ENCODE measurements around the gene MBL2. TPM values are rescaled to one million over a fixed set of nuclear protein-coding genes. Genes with fewer than 3 reads are reported as not detected.

The MBL2 gene
- total RNA-seq, 3 donors from 2014 or later, result not detected

- no peak for DNase-seq (ENCODE audit: low spot score in 2 of 2)
- H3K4me3 ChIP-seq, result no peak overlapping the region
- H3K27me3 ChIP-seq, result no peaks in the 10 kb centered on the region
- no peaks in the 10 kb centered on the region for H3K36me3 ChIP-seq
- H3K9me3 ChIP-seq, result no peaks in the 10 kb centered on the region
- no peaks in the 10 kb centered on the region for H3K4me1 ChIP-seq
- TF ChIP-seq POLR2A (IDR thresholded peaks at IDR 0.05) (no peak), POLR2AphosphoS5 (IDR thresholded peaks at IDR 0.05) (no peak), CTCF (IDR thresholded peaks at IDR 0.05) (no peak)
- H3K27ac ChIP-seq, result no peak overlapping the region
- intact Hi-C loops (cut with DNase I; ENCODE audit: low total_unique reads), result loop anchor here (5.0 kb wide), 1 partner anchor 1818 kb away; no protein-coding TSS in a partner anchor
These were observed 22.0 kb downstream of the MBL2 start for GRCh38 chr10:52750629-52751028.

- Histone ChIP-seq H3K9me3 (no peaks in the 10 kb centered on the region), H3K4me3 (no peak overlapping the region), H3K36me3 (no peaks in the 10 kb centered on the region), H3K27me3 (no peaks in the 10 kb centered on the region), H3K27ac (no peak overlapping the region), H3K4me1 (no peaks in the 10 kb centered on the region)
- no peak for TF ChIP-seq POLR2AphosphoS5 (IDR thresholded peaks at IDR 0.05)
- TF ChIP-seq CTCF (IDR thresholded peaks at IDR 0.05), result no peak
- TF ChIP-seq POLR2A (IDR thresholded peaks at IDR 0.05), result no peak
- no peak for DNase-seq (ENCODE audit: low spot score in 2 of 2)
- intact Hi-C loops (cut with DNase I; ENCODE audit: low total_unique reads), result no loop called here
These were observed 24.9 kb downstream of the MBL2 start for GRCh38 chr10:52747694-52748093.

- Histone ChIP-seq H3K4me1 (no peaks in the 10 kb centered on the region), H3K9me3 (no peaks in the 10 kb centered on the region), H3K27ac (no peak overlapping the region), H3K4me3 (no peak overlapping the region), H3K27me3 (no peaks in the 10 kb centered on the region), H3K36me3 (no peaks in the 10 kb centered on the region)
- DNase-seq (ENCODE audit: low spot score in 2 of 2), result no peak
- TF ChIP-seq CTCF (IDR thresholded peaks at IDR 0.05), result no peak
- no peak for TF ChIP-seq POLR2A (IDR thresholded peaks at IDR 0.05)
- TF ChIP-seq POLR2AphosphoS5 (IDR thresholded peaks at IDR 0.05), result no peak
- intact Hi-C loops (cut with DNase I; ENCODE audit: low total_unique reads), result no loop called here
These were observed 26.4 kb downstream of the MBL2 start for GRCh38 chr10:52746169-52746568.

- DNase-seq (ENCODE audit: low spot score in 2 of 2), result no peak
- Histone ChIP-seq H3K27me3 (no peaks in the 10 kb centered on the region), H3K4me1 (no peaks in the 10 kb centered on the region), H3K27ac (no peak overlapping the region), H3K36me3 (no peaks in the 10 kb centered on the region), H3K4me3 (no peak overlapping the region), H3K9me3 (no peaks in the 10 kb centered on the region)
- intact Hi-C loops (cut with DNase I; ENCODE audit: low total_unique reads), result loop anchor here (2.0 kb wide), 1 partner anchor 17 kb away; no protein-coding TSS in a partner anchor
- TF ChIP-seq POLR2AphosphoS5 (IDR thresholded peaks at IDR 0.05) (no peak), CTCF (IDR thresholded peaks at IDR 0.05) (no peak), POLR2A (IDR thresholded peaks at IDR 0.05) (no peak)
These were observed 28.4 kb downstream of the MBL2 start for GRCh38 chr10:52744057-52744805.

- no peak overlapping the region for H3K4me3 ChIP-seq
- no peaks in the 10 kb centered on the region for H3K4me1 ChIP-seq
- TF ChIP-seq POLR2A (IDR thresholded peaks at IDR 0.05), result no peak
- no peak for TF ChIP-seq CTCF (IDR thresholded peaks at IDR 0.05)
- TF ChIP-seq POLR2AphosphoS5 (IDR thresholded peaks at IDR 0.05), result no peak
- intact Hi-C loops (cut with DNase I; ENCODE audit: low total_unique reads), result no loop called here
- H3K9me3 ChIP-seq, result no peaks in the 10 kb centered on the region
- no peak overlapping the region for H3K27ac ChIP-seq
- H3K36me3 ChIP-seq, result no peaks in the 10 kb centered on the region
- no peaks in the 10 kb centered on the region for H3K27me3 ChIP-seq
- no peak for DNase-seq (ENCODE audit: low spot score in 2 of 2)
These were observed 29.9 kb downstream of the MBL2 start for GRCh38 chr10:52742731-52743130.
